ENCODE measurements around the gene SYNJ2BP. TPM values are rescaled to one million over a fixed set of nuclear protein-coding genes. Genes with fewer than 3 reads are reported as not detected.

SYNJ2BP gene
- total RNA-seq, 1 experiment from 2014 or later: 19.0 TPM

DNA sequence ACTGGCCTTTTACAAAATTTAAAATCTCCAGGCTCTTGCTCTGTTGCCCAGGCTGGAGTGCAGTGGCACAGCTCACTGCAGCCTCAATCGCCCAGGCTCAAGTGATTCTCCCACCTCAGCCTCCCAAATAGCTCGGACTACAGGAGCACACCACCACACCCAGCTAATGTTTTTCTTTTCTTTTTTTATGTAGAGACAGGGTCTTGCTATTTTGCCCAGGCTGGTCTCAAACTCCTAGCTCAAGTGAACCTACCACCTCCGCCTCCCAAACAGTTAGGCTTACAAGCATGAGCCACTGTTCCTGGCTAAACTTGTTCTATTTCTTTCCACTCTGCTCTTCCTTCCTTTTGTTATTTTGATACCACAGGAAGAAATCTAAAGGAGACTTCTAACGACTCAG is 15.2 kb downstream of the SYNJ2BP start (continued):
- TF ChIP-seq, protein P1, sequence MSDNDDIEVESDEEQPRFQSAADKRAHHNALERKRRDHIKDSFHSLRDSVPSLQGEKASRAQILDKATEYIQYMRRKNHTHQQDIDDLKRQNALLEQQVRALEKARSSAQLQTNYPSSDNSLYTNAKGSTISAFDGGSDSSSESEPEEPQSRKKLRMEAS (IDR thresholded peaks at IDR 0.05): no peak
- TF ChIP-seq SIN3A (IDR thresholded peaks at IDR 0.05; ENCODE audit: low read depth): no peak

DNA sequence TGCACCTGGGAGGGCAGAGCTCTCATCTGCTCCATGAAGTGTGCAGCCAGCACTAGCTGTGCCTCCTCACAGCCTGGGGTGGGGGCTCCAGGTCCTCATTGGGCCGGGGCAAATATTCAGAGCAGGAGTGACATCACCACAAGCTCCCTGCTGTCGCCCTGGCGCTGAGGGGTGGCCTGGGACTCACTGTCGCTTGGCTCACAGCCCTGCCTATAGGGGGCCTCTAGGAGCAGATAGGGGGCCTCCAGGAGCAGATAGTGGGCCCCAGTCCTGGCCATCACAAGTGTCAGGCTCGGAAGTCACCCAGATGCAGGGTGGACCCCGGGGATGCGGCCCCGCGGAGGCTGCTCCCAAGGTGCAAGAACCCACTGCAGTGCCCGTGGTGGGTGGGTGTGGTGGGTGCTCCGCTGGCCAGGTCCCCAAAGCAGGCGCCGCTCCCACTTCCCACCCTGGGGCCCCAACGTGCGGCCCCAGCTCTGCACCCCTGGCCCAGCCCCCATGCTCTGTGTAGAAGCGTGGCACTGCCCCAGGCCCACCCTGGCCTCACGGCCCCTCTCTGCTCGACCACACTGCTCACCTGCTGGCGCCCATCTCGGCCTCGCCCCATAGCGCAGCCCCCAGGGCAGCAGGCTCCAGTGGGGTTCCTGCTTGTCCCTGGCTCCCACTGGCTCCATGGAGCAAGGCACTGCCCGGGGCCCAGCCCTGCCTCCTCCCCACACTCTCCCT is 18.0 kb downstream of the SYNJ2BP start:
- Histone ChIP-seq H3K9ac (ENCODE audit: low read length) (no peak overlapping the region), H3K27me3 (ENCODE audit: insufficient read depth, low read length) (no peaks in the 10 kb centered on the region), H3K27ac (ENCODE audit: low read depth, low read length) (no peak overlapping the region), H3K4me1 (ENCODE audit: control insufficient read depth in 1 of 2, insufficient read depth in 2 of 2, low read length in 2 of 2) (no peaks in the 10 kb centered on the region), H3K9me3 (ENCODE audit: control insufficient read depth in 1 of 2, insufficient read depth in 1 of 2, low read depth in 1 of 2, low read length in 2 of 2) (no peaks in the 10 kb centered on the region), H3K4me2 (ENCODE audit: low read length) (no peak overlapping the region), H3K79me2 (ENCODE audit: insufficient read depth, low read length) (peaks cover 22% of the 10 kb centered on the region), H3K36me3 (ENCODE audit: control insufficient read depth in 1 of 2, insufficient read depth in 2 of 2, low read length in 2 of 2) (no peaks in the 10 kb centered on the region), H3K9me2 (ENCODE audit: insufficient read depth) (no peaks in the 10 kb centered on the region), H3K4me3 (replicated peaks in 1 of 2; ENCODE audit: low read depth in 1 of 2, low read length in 2 of 2) (no peak overlapping the region), H4K20me1 (ENCODE audit: insufficient read depth) (no peaks in the 10 kb centered on the region), H2AFZ (ENCODE audit: low read depth, low read length, poor library complexity, severe bottlenecking) (no peak overlapping the region)
- DNase-seq (ENCODE audit: low read depth, low spot score) (no peak), ATAC-seq (no peak)
- CTCF ChIA-PET: no interaction called here
- no TSS peak for BruUV-seq (replicated peaks)
- RAD21 ChIA-PET (ENCODE audit: low non-redundant PET in 1 of 2, low total read pairs in 2 of 2, uncharacterized antibody in 2 of 2, unreplicated experiment in 2 of 2): no interaction called here
- intact Hi-C loops (cut with micrococcal nuclease): no loop called here
- POLR2A ChIA-PET: no interaction called here
- TF ChIP-seq EZH2 (IDR thresholded peaks at IDR 0.05) (no peak), EZH2phosphoT487 (IDR thresholded peaks at IDR 0.05; ENCODE audit: borderline replicate concordance) (no peak), TCF7L2 (IDR thresholded peaks at IDR 0.05; ENCODE audit: borderline replicate concordance, extremely low read depth, insufficient read depth, insufficient read length) (no peak), CBX3 (IDR thresholded peaks at IDR 0.05; ENCODE audit: low read depth) (no peak)
- TF ChIP-seq, protein P2, sequence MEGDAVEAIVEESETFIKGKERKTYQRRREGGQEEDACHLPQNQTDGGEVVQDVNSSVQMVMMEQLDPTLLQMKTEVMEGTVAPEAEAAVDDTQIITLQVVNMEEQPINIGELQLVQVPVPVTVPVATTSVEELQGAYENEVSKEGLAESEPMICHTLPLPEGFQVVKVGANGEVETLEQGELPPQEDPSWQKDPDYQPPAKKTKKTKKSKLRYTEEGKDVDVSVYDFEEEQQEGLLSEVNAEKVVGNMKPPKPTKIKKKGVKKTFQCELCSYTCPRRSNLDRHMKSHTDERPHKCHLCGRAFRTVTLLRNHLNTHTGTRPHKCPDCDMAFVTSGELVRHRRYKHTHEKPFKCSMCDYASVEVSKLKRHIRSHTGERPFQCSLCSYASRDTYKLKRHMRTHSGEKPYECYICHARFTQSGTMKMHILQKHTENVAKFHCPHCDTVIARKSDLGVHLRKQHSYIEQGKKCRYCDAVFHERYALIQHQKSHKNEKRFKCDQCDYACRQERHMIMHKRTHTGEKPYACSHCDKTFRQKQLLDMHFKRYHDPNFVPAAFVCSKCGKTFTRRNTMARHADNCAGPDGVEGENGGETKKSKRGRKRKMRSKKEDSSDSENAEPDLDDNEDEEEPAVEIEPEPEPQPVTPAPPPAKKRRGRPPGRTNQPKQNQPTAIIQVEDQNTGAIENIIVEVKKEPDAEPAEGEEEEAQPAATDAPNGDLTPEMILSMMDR (IDR thresholded peaks at IDR 0.05 in 2 of 3, conservative IDR thresholded peaks at IDR 0.05 in 1 of 3; ENCODE audit: borderline replicate concordance in 1 of 3, insufficient read depth in 1 of 3, low read depth in 2 of 3, low read length in 2 of 3): no peak
